ENCODE results near the gene MOB3A. TPM values are rescaled to one million over a fixed set of nuclear protein-coding genes. Genes with fewer than 3 reads are reported as not detected.

MOB3A gene
- total and polyA plus RNA-seq, 2 of the 13 experiments (the other 11 are each of a cell fraction or from before 2014, with no cell fraction given): 3.5 to 17.8 TPM

- no peak for TF ChIP-seq PCBP1 (IDR thresholded peaks at IDR 0.05; ENCODE audit: borderline replicate concordance, low read depth, low read length)
- TF ChIP-seq HES4 (CRISPR knock-in tag; IDR thresholded peaks at IDR 0.05; ENCODE audit: borderline replicate concordance): 0 out of 2 replicates have a peak, but pooled peaks have one; percentile 78
- TF ChIP-seq MLLT10 (CRISPR knock-in tag; IDR thresholded peaks at IDR 0.05): no peak
- TF ChIP-seq ZNF710 (CRISPR knock-in tag; IDR thresholded peaks at IDR 0.05; ENCODE audit: borderline replicate concordance): peak; percentile 79; the same call in 1 of the 2 replicates
- TF ChIP-seq ATF6 (CRISPR knock-in tag; conservative IDR thresholded peaks at IDR 0.05): no peak
- TF ChIP-seq ELK4 (CRISPR knock-in tag; IDR thresholded peaks at IDR 0.05; ENCODE audit: borderline replicate concordance): no peak
- TF ChIP-seq ELF1 (CRISPR knock-in tag; IDR thresholded peaks at IDR 0.05): no peak; the same call in 1 of the 2 replicates
- no peak for TF ChIP-seq RORA (CRISPR knock-in tag; IDR thresholded peaks at IDR 0.05)
- TF ChIP-seq PRDM15 (CRISPR knock-in tag; IDR thresholded peaks at IDR 0.05): no peak
- no peak for TF ChIP-seq SP4 (CRISPR knock-in tag; IDR thresholded peaks at IDR 0.05)
- TF ChIP-seq ZSCAN12 (CRISPR knock-in tag; IDR thresholded peaks at IDR 0.05): no peak
- TF ChIP-seq ZNF431 (CRISPR knock-in tag; IDR thresholded peaks at IDR 0.05; ENCODE audit: borderline replicate concordance, low read depth): peak; percentile 51; the same call in 1 of the 2 replicates
- no peak; the same call in 1 of the 2 replicates for TF ChIP-seq ZNF766 (CRISPR knock-in tag; IDR thresholded peaks at IDR 0.05; ENCODE audit: borderline replicate concordance)
- peak; percentile 37 for TF ChIP-seq RCOR2 (CRISPR knock-in tag; IDR thresholded peaks at IDR 0.05)
- peak; percentile 77; the same call in 1 of the 2 replicates for TF ChIP-seq CSRNP1 (CRISPR knock-in tag; IDR thresholded peaks at IDR 0.05)
- no peak for TF ChIP-seq NR3C1 (CRISPR knock-in tag; IDR thresholded peaks at IDR 0.05)
- TF ChIP-seq ZNF331 (CRISPR knock-in tag; IDR thresholded peaks at IDR 0.05): no peak
- TF ChIP-seq RAD21 (CRISPR knock-in tag; IDR thresholded peaks at IDR 0.05): peak; percentile 58
Measured at GRCh38 chr19:2059422-2060201, 36.5 kb downstream of the MOB3A start (continued).

All from HepG2 (cell line).